GM21619 (cell line): ENCODE data around the gene CTIF.

Experiments used
- ATAC-seq: cut with Tn5 transposase; IDR thresholded peaks from one replicate; pipeline ENCODE4 v1.9.1; 2021; ENCODE audit not compliant: unreplicated experiment

CTIF gene

GRCh38 chr18:48662011-48662661 lies 123.3 kb downstream of the CTIF start:
- ATAC-seq = no peak

GRCh38 chr18:48663096-48663930 lies 124.5 kb downstream of the CTIF start:
- no peak for ATAC-seq

GRCh38 chr18:48663931-48664847 lies 125.4 kb downstream of the CTIF start:
- no peak for ATAC-seq

GRCh38 chr18:48665654-48666053 lies 126.8 kb downstream of the CTIF start:
- ATAC-seq = no peak

- ATAC-seq = no peak
These were observed 127.8 kb downstream of the CTIF start for GRCh38 chr18:48666613-48667012.

GRCh38 chr18:48667276-48668254 lies 128.7 kb downstream of the CTIF start:
- peak; percentile 55 for ATAC-seq

GRCh38 chr18:48668466-48669179 lies 129.8 kb downstream of the CTIF start:
- no peak for ATAC-seq

- no peak for ATAC-seq
These were observed 130.4 kb downstream of the CTIF start for GRCh38 chr18:48669180-48669675.

GRCh38 chr18:48669991-48670750 lies 131.3 kb downstream of the CTIF start:
- ATAC-seq = no peak

- no peak for ATAC-seq
These were observed 132.1 kb downstream of the CTIF start for GRCh38 chr18:48670751-48671560.

- ATAC-seq = no peak
These were observed 132.7 kb downstream of the CTIF start for GRCh38 chr18:48671561-48671945.

GRCh38 chr18:48672671-48673340 lies 134.0 kb downstream of the CTIF start:
- ATAC-seq = no peak

- no peak for ATAC-seq
These were observed 134.6 kb downstream of the CTIF start for GRCh38 chr18:48673456-48673852.

- no peak for ATAC-seq
These were observed 135.3 kb downstream of the CTIF start for GRCh38 chr18:48673853-48674721.

GRCh38 chr18:48674758-48675351 lies 136.0 kb downstream of the CTIF start:
- no peak for ATAC-seq

- peak; percentile 87 for ATAC-seq
These were observed 136.5 kb downstream of the CTIF start for GRCh38 chr18:48675352-48675761.
